Type B pancreatic cell (in vitro differentiated cells): ENCODE results near the gene GRIK2. TPM values are rescaled to one million over a fixed set of nuclear protein-coding genes. Genes with fewer than 3 reads are reported as not detected.

Experiments used
- DNase-seq: peaks from one replicate; pipeline ENCODE4 v3.0.0; 2021; ENCODE audit warnings: mixed read lengths; ENCODE audit not compliant: unreplicated experiment; ENCODE audit errors: extremely low spot score
- H3K27ac Mint-ChIP-seq: 2 replicates; pipeline ENCODE4 v1.8.0; 2021; ENCODE audit warnings: mild to moderate bottlenecking, mixed read lengths
- H3K27me3 Mint-ChIP-seq: 2 replicates; pipeline ENCODE4 v1.8.0; 2021; ENCODE audit warnings: mixed read lengths
- H3K36me3 Mint-ChIP-seq: 2 replicates; pipeline ENCODE4 v1.8.0; 2021; ENCODE audit warnings: mixed read lengths
- H3K4me1 Mint-ChIP-seq: one replicate; pipeline ENCODE4 v1.8.0; 2021; ENCODE audit warnings: mixed read lengths; ENCODE audit not compliant: unreplicated experiment
- H3K4me3 Mint-ChIP-seq: 2 replicates; pipeline ENCODE4 v1.8.0; 2021; ENCODE audit warnings: mild to moderate bottlenecking, mixed read lengths
- H3K9me3 Mint-ChIP-seq: 2 replicates; pipeline ENCODE4 v1.8.0; 2021; ENCODE audit warnings: mixed read lengths
- CTCF ChIP-seq: fragments of 200-600 bp; sonication (generic); conservative IDR thresholded peaks from 2 replicates; pipeline ENCODE4 v1.5.0; 2021; ENCODE audit warnings: antibody characterized with exemption, mild to moderate bottlenecking
- total RNA-seq: library from RNA; stranded (reverse); gene quantifications from 2 replicates; pipeline ENCODE4 v1.2.1, GENCODE V29; 2021; ENCODE audit warnings: low replicate concordance

GRIK2 gene
- total RNA-seq, 1 donor from 2014 or later: 4.8 TPM

- no peaks in the 10 kb centered on the region for H3K4me1 Mint-ChIP-seq
- no peak for DNase-seq
- H3K27ac Mint-ChIP-seq: no peak overlapping the region
- no peak overlapping the region for H3K4me3 Mint-ChIP-seq
- H3K9me3 Mint-ChIP-seq: no peaks in the 10 kb centered on the region
- no peaks in the 10 kb centered on the region for H3K36me3 Mint-ChIP-seq
- H3K27me3 Mint-ChIP-seq: no peaks in the 10 kb centered on the region
- no peak for TF ChIP-seq CTCF
Measured at GRCh38 chr6:101921829-101922450, 528.4 kb downstream of the GRIK2 start.

DNA sequence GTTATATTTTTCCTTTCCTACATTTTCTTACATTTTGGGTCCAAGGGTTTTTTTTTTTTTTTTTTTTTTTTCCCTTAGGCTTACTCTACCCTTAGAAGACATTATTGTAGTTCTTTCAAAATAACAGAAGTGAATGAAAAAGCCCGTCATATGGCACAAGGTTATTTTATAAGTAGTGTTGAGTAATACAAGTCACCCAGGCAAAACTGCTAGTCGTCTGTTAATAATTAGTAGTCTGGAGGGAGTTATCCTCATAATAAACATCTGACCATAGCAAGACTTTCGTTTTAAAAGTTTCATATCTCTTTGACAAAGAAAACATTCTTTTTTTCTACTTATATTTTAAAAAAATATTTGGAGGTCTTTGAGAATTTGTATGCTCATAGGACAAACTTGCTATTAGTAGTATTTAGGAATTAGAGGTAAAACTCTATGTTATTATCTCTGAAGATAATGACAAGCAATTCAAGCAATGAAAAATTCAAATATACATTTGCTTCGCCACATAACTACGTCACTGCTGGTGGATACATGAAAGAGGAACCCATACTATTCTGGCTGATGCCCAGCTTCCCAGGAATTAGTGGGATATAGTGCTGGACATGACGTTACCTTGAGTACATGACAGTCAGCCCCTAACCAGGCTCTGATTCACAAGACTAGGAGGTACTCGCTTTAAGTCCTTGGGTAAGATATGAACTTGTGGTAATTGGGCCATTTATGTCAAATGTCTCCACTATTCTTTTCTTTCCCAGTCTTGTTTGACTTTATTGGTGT is 532.8 kb downstream of the GRIK2 start:
- Mint-ChIP-seq H3K9me3 (no peaks in the 10 kb centered on the region), H3K4me3 (no peak overlapping the region), H3K36me3 (no peaks in the 10 kb centered on the region), H3K27ac (no peak overlapping the region), H3K27me3 (no peaks in the 10 kb centered on the region), H3K4me1 (no peaks in the 10 kb centered on the region)
- no peak for DNase-seq
- no peak for TF ChIP-seq CTCF

- Mint-ChIP-seq H3K4me1 (no peaks in the 10 kb centered on the region), H3K27me3 (no peaks in the 10 kb centered on the region), H3K27ac (no peak overlapping the region), H3K9me3 (no peaks in the 10 kb centered on the region), H3K36me3 (no peaks in the 10 kb centered on the region), H3K4me3 (no peak overlapping the region)
- DNase-seq: no peak
- no peak for TF ChIP-seq CTCF
Measured at GRCh38 chr6:101931766-101932165, 538.3 kb downstream of the GRIK2 start.

- no peaks in the 10 kb centered on the region for H3K4me1 Mint-ChIP-seq
Measured at GRCh38 chr6:101932704-101933103, 539.2 kb downstream of the GRIK2 start.

GRCh38 chr6:101935732-101936131 is 542.2 kb downstream of the GRIK2 start:
- Mint-ChIP-seq H3K27me3 (no peaks in the 10 kb centered on the region), H3K9me3 (no peaks in the 10 kb centered on the region)

More at GRCh38 chr6:101932704-101933103, 539.2 kb downstream of the GRIK2 start:
- TF ChIP-seq CTCF: no peak
- Mint-ChIP-seq H3K36me3 (no peaks in the 10 kb centered on the region), H3K27ac (no peak overlapping the region), H3K9me3 (no peaks in the 10 kb centered on the region), H3K27me3 (no peaks in the 10 kb centered on the region), H3K4me3 (no peak overlapping the region)
- no peak for DNase-seq

More at GRCh38 chr6:101935732-101936131, 542.2 kb downstream of the GRIK2 start:
- Mint-ChIP-seq H3K4me3 (no peak overlapping the region), H3K27ac (no peak overlapping the region), H3K36me3 (no peaks in the 10 kb centered on the region), H3K4me1 (no peaks in the 10 kb centered on the region)
- DNase-seq: no peak
- TF ChIP-seq CTCF: no peak
